ENCODE results near the gene SPAG16. TPM values are rescaled to one million over a fixed set of nuclear protein-coding genes. Genes with fewer than 3 reads are reported as not detected.

SPAG16 gene
- total RNA-seq, 1 experiment from 2014 or later, result 0.30 TPM

- TF ChIP-seq CTCF (IDR thresholded peaks at IDR 0.05 in 2 of 3, conservative IDR thresholded peaks at IDR 0.05 in 1 of 3; ENCODE audit: borderline replicate concordance in 1 of 3, insufficient read depth in 1 of 3, low read depth in 2 of 3, low read length in 2 of 3) (no peak), EGR1 (IDR thresholded peaks at IDR 0.05; ENCODE audit: low read depth) (no peak), REST (IDR thresholded peaks at IDR 0.05; ENCODE audit: low read depth) (no peak), ATF3 (IDR thresholded peaks at IDR 0.05) (no peak), FOSL1 (IDR thresholded peaks at IDR 0.05; ENCODE audit: low read depth) (no peak), MAX (IDR thresholded peaks at IDR 0.05) (no peak), POLR2A (IDR thresholded peaks at IDR 0.05; ENCODE audit: borderline replicate concordance, extremely low read depth, insufficient read depth, insufficient read length) (no peak), JUND (IDR thresholded peaks at IDR 0.05) (no peak), CBX3 (IDR thresholded peaks at IDR 0.05; ENCODE audit: low read depth) (no peak), SRF (IDR thresholded peaks at IDR 0.05; ENCODE audit: low read depth) (no peak)
Measured at GRCh38 chr2:213336253-213336770, 52.0 kb downstream of the SPAG16 start (continued).
